CD4-positive, alpha-beta T cell (primary cell): ENCODE data around the gene IGF2R. TPM values are rescaled to one million over a fixed set of nuclear protein-coding genes. Genes with fewer than 3 reads are reported as not detected.

ENCODE experiments used
- ATAC-seq: fragments of 200-7000 bp; cut with Tn5 transposase; one replicate; pipeline ENCODE4 v1.10.0; 2022; ENCODE audit warnings: mild to moderate bottlenecking; ENCODE audit not compliant: poor library complexity
- CTCF ChIA-PET: fragments of 350-600 bp; sonication (Branson Sonifier 250); formaldehyde crosslinking; loops from one replicate; lab custom pipeline; 2021; ENCODE audit warnings: antibody characterized with exemption, inconsistent platforms; lab: Charles Lee
- POLR2A ChIA-PET: fragments of 350-600 bp; sonication (Branson Sonifier 250); formaldehyde crosslinking; loops from one replicate; lab custom pipeline; 2021; ENCODE audit warnings: antibody characterized with exemption, inconsistent platforms; lab: Charles Lee
- DNase-seq, 14 experiments: peaks; one replicate each; pipeline ENCODE4 v3.0.0-alpha.2; 2013 to 2020; ENCODE audit warnings: mixed read lengths in 2 of 14
- H3K27ac ChIP-seq, 2 donors: one replicate each; pipeline versions ENCODE4 v1.5.1 to v1.7.0; 2013; ENCODE audit warnings: low read length in 2 of 2, low read depth in 1 of 2, mild to moderate bottlenecking in 1 of 2
- H3K27me3 ChIP-seq, 2 experiments: 1 replicate in 1 of 2; 2 replicates in 1 of 2; pipeline versions ENCODE4 v1.6.1 to v1.7.0; 2013; ENCODE audit warnings: low read length in 2 of 2, control low read depth in 1 of 2, mild to moderate bottlenecking in 1 of 2, moderate library complexity in 1 of 2; ENCODE audit not compliant: insufficient read depth in 2 of 2, control insufficient read depth in 1 of 2
- H3K36me3 ChIP-seq: one replicate; pipeline ENCODE4 v1.6.1; 2013; ENCODE audit warnings: low read length, control low read depth; ENCODE audit not compliant: insufficient read depth
- H3K4me1 ChIP-seq: one replicate; pipeline ENCODE4 v1.6.1; 2013; ENCODE audit warnings: low read length, control low read depth; ENCODE audit not compliant: insufficient read depth
- H3K4me3 ChIP-seq: one replicate; pipeline ENCODE4 v1.5.1; 2013; ENCODE audit warnings: mild to moderate bottlenecking, low read length, moderate library complexity
- H3K9me3 ChIP-seq, 2 experiments: 1 replicate in 1 of 2; 2 replicates in 1 of 2; pipeline versions ENCODE4 v1.6.1 to v1.7.0; 2013; ENCODE audit warnings: low read length in 2 of 2, mild to moderate bottlenecking in 2 of 2, control low read depth in 1 of 2, moderate library complexity in 1 of 2; ENCODE audit not compliant: control insufficient read depth in 1 of 2, insufficient read depth in 1 of 2
- H3K27ac Mint-ChIP-seq: one replicate; pipeline ENCODE4 v1.8.0; 2020; ENCODE audit warnings: mixed read lengths
- H3K27me3 Mint-ChIP-seq: one replicate; pipeline ENCODE4 v1.8.0; 2021; ENCODE audit warnings: mixed read lengths
- H3K36me3 Mint-ChIP-seq: one replicate; pipeline ENCODE4 v1.8.0; 2021; ENCODE audit warnings: low read depth, mixed read lengths
- H3K4me1 Mint-ChIP-seq: one replicate; pipeline ENCODE4 v1.8.0; 2021; ENCODE audit warnings: low read depth, mixed read lengths
- H3K4me3 Mint-ChIP-seq: one replicate; pipeline ENCODE4 v1.8.0; 2020; ENCODE audit warnings: mild to moderate bottlenecking, mixed read lengths
- H3K9me3 Mint-ChIP-seq: one replicate; pipeline ENCODE4 v1.8.0; 2020; ENCODE audit warnings: mixed read lengths
- intact Hi-C, 2 experiments: fragments of 100-400 bp; cut with DNase I in 1 of 2; cut with micrococcal nuclease in 1 of 2; formaldehyde crosslinking; loops; one replicate each; pipeline versions ENCODE4 v1.15.1 to v1.9.0; 2023 to 2025; cut with DNase I, micrococcal nuclease
- total RNA-seq, 174 experiments: library from RNA in 2 of 174; stranded (reverse) in 2 of 174; gene quantifications; one replicate each; pipeline ENCODE4 v1.2.3 and lab custom pipeline; 2021 to 2026
- TF ChIP-seq, protein P1 (sequence below): fragments of 200-600 bp; IDR thresholded peaks from one replicate; pipeline ENCODE4 v1.8.0; 2022; ENCODE audit warnings: antibody characterized with exemption, mild to moderate bottlenecking

Gene IGF2R
- total RNA-seq, 2 experiments from 2014 or later = 43.8 to 46.7 TPM

DNA sequence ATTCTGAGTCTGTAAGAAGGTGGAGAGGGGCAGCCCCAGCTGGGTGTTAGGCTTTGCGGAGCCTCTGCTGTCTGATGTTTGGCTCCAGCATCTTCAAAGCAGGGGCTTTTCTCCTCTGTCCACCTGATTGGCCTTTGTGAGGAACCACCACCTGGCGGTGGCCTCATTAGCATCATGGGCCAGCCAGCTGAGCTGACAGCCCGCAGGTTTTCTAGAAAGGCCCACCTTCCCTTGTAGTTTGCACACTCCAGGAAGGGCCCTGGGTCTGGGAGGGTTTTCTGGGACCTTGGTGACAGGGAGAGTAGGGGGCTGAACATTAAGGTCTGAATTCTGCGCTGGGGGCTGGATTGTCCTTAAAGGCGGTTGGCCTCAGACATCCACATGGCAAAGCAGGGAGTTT is 11.6 kb downstream of the IGF2R start:
- H3K36me3 Mint-ChIP-seq = no peaks in the 10 kb centered on the region
- no peak overlapping the region for H3K4me3 ChIP-seq
- intact Hi-C loops = loop anchor here in 1 of 2 experiments (5.0 kb wide), 1 partner anchor 37 kb away; no protein-coding TSS in a partner anchor
- no peaks in the 10 kb centered on the region for H3K36me3 ChIP-seq
- H3K27ac ChIP-seq = peak overlapping the region in 1 of 2 donors; percentile 19
- ATAC-seq (no peak), DNase-seq (no peak)
- TF ChIP-seq, protein P1, sequence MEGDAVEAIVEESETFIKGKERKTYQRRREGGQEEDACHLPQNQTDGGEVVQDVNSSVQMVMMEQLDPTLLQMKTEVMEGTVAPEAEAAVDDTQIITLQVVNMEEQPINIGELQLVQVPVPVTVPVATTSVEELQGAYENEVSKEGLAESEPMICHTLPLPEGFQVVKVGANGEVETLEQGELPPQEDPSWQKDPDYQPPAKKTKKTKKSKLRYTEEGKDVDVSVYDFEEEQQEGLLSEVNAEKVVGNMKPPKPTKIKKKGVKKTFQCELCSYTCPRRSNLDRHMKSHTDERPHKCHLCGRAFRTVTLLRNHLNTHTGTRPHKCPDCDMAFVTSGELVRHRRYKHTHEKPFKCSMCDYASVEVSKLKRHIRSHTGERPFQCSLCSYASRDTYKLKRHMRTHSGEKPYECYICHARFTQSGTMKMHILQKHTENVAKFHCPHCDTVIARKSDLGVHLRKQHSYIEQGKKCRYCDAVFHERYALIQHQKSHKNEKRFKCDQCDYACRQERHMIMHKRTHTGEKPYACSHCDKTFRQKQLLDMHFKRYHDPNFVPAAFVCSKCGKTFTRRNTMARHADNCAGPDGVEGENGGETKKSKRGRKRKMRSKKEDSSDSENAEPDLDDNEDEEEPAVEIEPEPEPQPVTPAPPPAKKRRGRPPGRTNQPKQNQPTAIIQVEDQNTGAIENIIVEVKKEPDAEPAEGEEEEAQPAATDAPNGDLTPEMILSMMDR = no peak
- no peaks in the 10 kb centered on the region for H3K27me3 Mint-ChIP-seq
- POLR2A ChIA-PET = interaction anchor here (0.6 to 4.1 kb wide), 4 partner anchors 9 to 967 kb away, joined by 3 to 32 read pairs (median 16); partner anchors contain the start of gene IGF2R
- peak overlapping the region; percentile 76 for H3K4me3 Mint-ChIP-seq
- CTCF ChIA-PET = no interaction called here
- peaks cover 91% of the 10 kb centered on the region for H3K4me1 Mint-ChIP-seq
- H3K4me1 ChIP-seq = peaks cover 78% of the 10 kb centered on the region
- no peaks in the 10 kb centered on the region for H3K9me3 ChIP-seq
- peak overlapping the region; percentile 84 for H3K27ac Mint-ChIP-seq
- H3K27me3 ChIP-seq = no peaks in the 10 kb centered on the region
- no peaks in the 10 kb centered on the region for H3K9me3 Mint-ChIP-seq

GRCh38 chr6:159981071-159981402 is 12.2 kb downstream of the IGF2R start:
- POLR2A ChIA-PET = interaction anchor here (0.6 to 4.1 kb wide), 6 partner anchors 10 to 968 kb away, joined by 3 to 32 read pairs (median 10); partner anchors contain the start of genes IGF2R and WTAP
- intact Hi-C loops = loop anchor here in 1 of 2 experiments (5.0 kb wide), 1 partner anchor 36 kb away; no protein-coding TSS in a partner anchor

GRCh38 chr6:159981403-159982245 is 12.7 kb downstream of the IGF2R start:
- POLR2A ChIA-PET = interaction anchor here (0.6 to 4.1 kb wide), 9 partner anchors 8 to 255 kb away, joined by 3 to 32 read pairs (median 5); partner anchors contain the start of genes IGF2R, MRPL18 and WTAP
- Histone ChIP-seq H3K4me1 (peaks cover 82% of the 10 kb centered on the region), H3K36me3 (no peaks in the 10 kb centered on the region), H3K27me3 (no peaks in the 10 kb centered on the region), H3K9me3 (no peaks in the 10 kb centered on the region), H3K4me3 (peak overlapping the region; percentile 33), H3K27ac (peak overlapping the region; percentile 50 to 79)
- Mint-ChIP-seq H3K4me3 (peak overlapping the region; percentile 76), H3K27ac (peak overlapping the region; percentile 84), H3K27me3 (no peaks in the 10 kb centered on the region), H3K4me1 (peaks cover 91% of the 10 kb centered on the region), H3K9me3 (no peaks in the 10 kb centered on the region), H3K36me3 (no peaks in the 10 kb centered on the region)
- CTCF ChIA-PET = interaction anchor here (0.6 kb wide), 1 partner anchor 222 kb away, joined by 3 read pairs; no protein-coding TSS in a partner anchor
- peak in 4 of 14 experiments; percentile 40 to 81 (median 75) for DNase-seq
- peak; percentile 66 for ATAC-seq
- TF ChIP-seq, protein P1 = no peak
- intact Hi-C loops = loop anchor here in 1 of 2 experiments (5.0 kb wide), 1 partner anchor 36 kb away; no protein-coding TSS in a partner anchor

More at GRCh38 chr6:159981071-159981402, 12.2 kb downstream of the IGF2R start:
- Mint-ChIP-seq H3K27me3 (no peaks in the 10 kb centered on the region), H3K4me3 (peak overlapping the region; percentile 76), H3K9me3 (no peaks in the 10 kb centered on the region), H3K36me3 (no peaks in the 10 kb centered on the region), H3K27ac (peak overlapping the region; percentile 84), H3K4me1 (peaks cover 88% of the 10 kb centered on the region)
- H3K4me3 ChIP-seq = peak overlapping the region; percentile 33
- CTCF ChIA-PET = interaction anchor here (0.6 kb wide), 1 partner anchor 222 kb away, joined by 3 read pairs; no protein-coding TSS in a partner anchor
- peaks cover 82% of the 10 kb centered on the region for H3K4me1 ChIP-seq
- H3K27ac ChIP-seq = peak overlapping the region; percentile 50 to 79
- H3K27me3 ChIP-seq = no peaks in the 10 kb centered on the region
- ATAC-seq = no peak
- no peaks in the 10 kb centered on the region for H3K9me3 ChIP-seq
- no peaks in the 10 kb centered on the region for H3K36me3 ChIP-seq
- TF ChIP-seq, protein P1 = no peak
- DNase-seq = peak in 1 of 14 experiments; percentile 42
